Islet of Langerhans (tissue), 1 donor: ENCODE measurements around the gene TUBB3.
"Not testable (repeated sequence)": the region's sequence is repeated elsewhere in the genome, so short reads cannot be mapped to it uniquely, and the experiment has no call there.

Experiments
- FAIRE-seq: peaks from one replicate; lab custom pipeline; 2011; peaks lifted over from hg19 to GRCh38; lab: Jason Lieb, UNC

The TUBB3 gene

GRCh38 chr16:89922884-89923639 is at the start of gene TUBB3:
TSS of gene TUBB3 (plus strand) at chr16:89923342. CDS start at chr16:89923402, 60 bp downstream.
- FAIRE-seq = no peak

- FAIRE-seq = no peak
Observed at GRCh38 chr16:89873972-89874689, 49.0 kb upstream of the TUBB3 start.

- not testable (repeated sequence) for FAIRE-seq
Observed at GRCh38 chr16:89879123-89879522, 44.0 kb upstream of the TUBB3 start.

- no peak for FAIRE-seq
Observed at GRCh38 chr16:89880477-89881367, 42.4 kb upstream of the TUBB3 start.

- no peak for FAIRE-seq
Observed at GRCh38 chr16:89881368-89881730, 41.8 kb upstream of the TUBB3 start.

- FAIRE-seq = no peak
Observed at GRCh38 chr16:89883346-89884040, 39.6 kb upstream of the TUBB3 start.

GRCh38 chr16:89884041-89884421 is 39.1 kb upstream of the TUBB3 start:
- FAIRE-seq = no peak

GRCh38 chr16:89887243-89887642 is 35.9 kb upstream of the TUBB3 start:
- FAIRE-seq = no peak

GRCh38 chr16:89890200-89890599 is 32.9 kb upstream of the TUBB3 start:
- no peak for FAIRE-seq

GRCh38 chr16:89890886-89891657 is 32.1 kb upstream of the TUBB3 start:
- no peak for FAIRE-seq

- no peak for FAIRE-seq
Observed at GRCh38 chr16:89892055-89892630, 31.0 kb upstream of the TUBB3 start.

- FAIRE-seq = no peak
Observed at GRCh38 chr16:89892635-89893034, 30.5 kb upstream of the TUBB3 start.

- no peak for FAIRE-seq
Observed at GRCh38 chr16:89893642-89894548, 29.2 kb upstream of the TUBB3 start.

- no peak for FAIRE-seq
Observed at GRCh38 chr16:89895482-89896250, 27.5 kb upstream of the TUBB3 start.

- FAIRE-seq = no peak
Observed at GRCh38 chr16:89897204-89897603, 25.9 kb upstream of the TUBB3 start.

- no peak for FAIRE-seq
Observed at GRCh38 chr16:89898201-89898967, 24.8 kb upstream of the TUBB3 start.

GRCh38 chr16:89899879-89900481 is 23.2 kb upstream of the TUBB3 start:
- FAIRE-seq = no peak

- no peak for FAIRE-seq
Observed at GRCh38 chr16:89900885-89901284, 22.3 kb upstream of the TUBB3 start.
